ENCODE measurements around the gene PDGFRB. TPM values are rescaled to one million over a fixed set of nuclear protein-coding genes. Genes with fewer than 3 reads are reported as not detected.

The PDGFRB gene
- total and polyA plus RNA-seq, 9 of the 15 experiments (the other 6 are each of a cell fraction or from before 2014, with no cell fraction given) = 0.01 to 1.5 (median 0.09) TPM; not detected in 3

GRCh38 chr5:150118561-150119229, 37.0 kb downstream of the PDGFRB start:
- Histone ChIP-seq H3K9ac (ENCODE audit: insufficient read depth in 1 of 2, low read depth in 2 of 2, low read length in 2 of 2) (no peak overlapping the region), H3K4me2 (ENCODE audit: insufficient read depth, low read length) (no peak overlapping the region), H3K4me3 (no peak overlapping the region), H3K27ac (ENCODE audit: extremely low read depth, low read depth, low read length) (no peak overlapping the region), H3K9me1 (ENCODE audit: control insufficient read depth, insufficient read depth, low read length) (no peaks in the 10 kb centered on the region), H2AFZ (ENCODE audit: low read depth, low read length) (no peak overlapping the region), H3K4me1 (replicated peaks in 1 of 2; ENCODE audit: control insufficient read depth in 2 of 2, insufficient read depth in 2 of 2, low read length in 2 of 2) (peaks cover 26 to 35% of the 10 kb centered on the region in 2 experiments; a peak in 4 of 5 replicates), H3K36me3 (ENCODE audit: control insufficient read depth, insufficient read depth, low read length) (no peaks in the 10 kb centered on the region), H3K27me3 (ENCODE audit: control insufficient read depth in 2 of 2, insufficient read depth in 2 of 2, low read length in 2 of 2) (no peaks in the 10 kb centered on the region), H3K79me2 (ENCODE audit: control insufficient read depth, insufficient read depth, low read length) (no peaks in the 10 kb centered on the region), H3K9me3 (replicated peaks; ENCODE audit: control insufficient read depth, insufficient read depth, low read depth, low read length) (no peaks in the 10 kb centered on the region), H4K20me1 (replicated peaks; ENCODE audit: control insufficient read depth, insufficient read depth, low read length) (no peaks in the 10 kb centered on the region)
- no TSS peak for BruUV-seq (replicated peaks)
- in situ Hi-C loops (cut with MboI) (no loop called here), intact Hi-C loops (cut with micrococcal nuclease) (loop anchor here (10.0 kb wide), 1 partner anchor 94 kb away; no protein-coding TSS in a partner anchor)
- DNase-seq (ENCODE audit: extremely low read depth in 1 of 4, low spot score in 3 of 4) = no peak
- TF ChIP-seq MCM2 (IDR thresholded peaks at IDR 0.05; ENCODE audit: low read depth) (no peak), FUS (optimal IDR thresholded peaks at IDR 0.05; ENCODE audit: low read depth, low read length) (no peak), SREBF2 (CRISPR knock-in tag; IDR thresholded peaks at IDR 0.05) (no peak), NR3C1 (CRISPR knock-in tag; IDR thresholded peaks at IDR 0.05) (no peak), GATAD2B (IDR thresholded peaks at IDR 0.05; ENCODE audit: borderline replicate concordance) (no peak), ZBTB17 (CRISPR knock-in tag; IDR thresholded peaks at IDR 0.05) (no peak)
- TF ChIP-seq, protein P1, sequence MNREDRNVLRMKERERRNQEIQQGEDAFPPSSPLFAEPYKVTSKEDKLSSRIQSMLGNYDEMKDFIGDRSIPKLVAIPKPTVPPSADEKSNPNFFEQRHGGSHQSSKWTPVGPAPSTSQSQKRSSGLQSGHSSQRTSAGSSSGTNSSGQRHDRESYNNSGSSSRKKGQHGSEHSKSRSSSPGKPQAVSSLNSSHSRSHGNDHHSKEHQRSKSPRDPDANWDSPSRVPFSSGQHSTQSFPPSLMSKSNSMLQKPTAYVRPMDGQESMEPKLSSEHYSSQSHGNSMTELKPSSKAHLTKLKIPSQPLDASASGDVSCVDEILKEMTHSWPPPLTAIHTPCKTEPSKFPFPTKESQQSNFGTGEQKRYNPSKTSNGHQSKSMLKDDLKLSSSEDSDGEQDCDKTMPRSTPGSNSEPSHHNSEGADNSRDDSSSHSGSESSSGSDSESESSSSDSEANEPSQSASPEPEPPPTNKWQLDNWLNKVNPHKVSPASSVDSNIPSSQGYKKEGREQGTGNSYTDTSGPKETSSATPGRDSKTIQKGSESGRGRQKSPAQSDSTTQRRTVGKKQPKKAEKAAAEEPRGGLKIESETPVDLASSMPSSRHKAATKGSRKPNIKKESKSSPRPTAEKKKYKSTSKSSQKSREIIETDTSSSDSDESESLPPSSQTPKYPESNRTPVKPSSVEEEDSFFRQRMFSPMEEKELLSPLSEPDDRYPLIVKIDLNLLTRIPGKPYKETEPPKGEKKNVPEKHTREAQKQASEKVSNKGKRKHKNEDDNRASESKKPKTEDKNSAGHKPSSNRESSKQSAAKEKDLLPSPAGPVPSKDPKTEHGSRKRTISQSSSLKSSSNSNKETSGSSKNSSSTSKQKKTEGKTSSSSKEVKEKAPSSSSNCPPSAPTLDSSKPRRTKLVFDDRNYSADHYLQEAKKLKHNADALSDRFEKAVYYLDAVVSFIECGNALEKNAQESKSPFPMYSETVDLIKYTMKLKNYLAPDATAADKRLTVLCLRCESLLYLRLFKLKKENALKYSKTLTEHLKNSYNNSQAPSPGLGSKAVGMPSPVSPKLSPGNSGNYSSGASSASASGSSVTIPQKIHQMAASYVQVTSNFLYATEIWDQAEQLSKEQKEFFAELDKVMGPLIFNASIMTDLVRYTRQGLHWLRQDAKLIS (CRISPR knock-in tag; IDR thresholded peaks at IDR 0.05) = no peak
- TF ChIP-seq, protein P2, sequence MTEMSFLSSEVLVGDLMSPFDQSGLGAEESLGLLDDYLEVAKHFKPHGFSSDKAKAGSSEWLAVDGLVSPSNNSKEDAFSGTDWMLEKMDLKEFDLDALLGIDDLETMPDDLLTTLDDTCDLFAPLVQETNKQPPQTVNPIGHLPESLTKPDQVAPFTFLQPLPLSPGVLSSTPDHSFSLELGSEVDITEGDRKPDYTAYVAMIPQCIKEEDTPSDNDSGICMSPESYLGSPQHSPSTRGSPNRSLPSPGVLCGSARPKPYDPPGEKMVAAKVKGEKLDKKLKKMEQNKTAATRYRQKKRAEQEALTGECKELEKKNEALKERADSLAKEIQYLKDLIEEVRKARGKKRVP (CRISPR knock-in tag; IDR thresholded peaks at IDR 0.05) = no peak
- TF ChIP-seq, protein P3, sequence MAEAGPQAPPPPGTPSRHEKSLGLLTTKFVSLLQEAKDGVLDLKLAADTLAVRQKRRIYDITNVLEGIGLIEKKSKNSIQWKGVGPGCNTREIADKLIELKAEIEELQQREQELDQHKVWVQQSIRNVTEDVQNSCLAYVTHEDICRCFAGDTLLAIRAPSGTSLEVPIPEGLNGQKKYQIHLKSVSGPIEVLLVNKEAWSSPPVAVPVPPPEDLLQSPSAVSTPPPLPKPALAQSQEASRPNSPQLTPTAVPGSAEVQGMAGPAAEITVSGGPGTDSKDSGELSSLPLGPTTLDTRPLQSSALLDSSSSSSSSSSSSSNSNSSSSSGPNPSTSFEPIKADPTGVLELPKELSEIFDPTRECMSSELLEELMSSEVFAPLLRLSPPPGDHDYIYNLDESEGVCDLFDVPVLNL (CRISPR knock-in tag; IDR thresholded peaks at IDR 0.05; ENCODE audit: low read depth) = no peak
- ChIA-PET CTCF (ENCODE audit: low intra/inter-chr PET ratio) (no interaction called here), POLR2A (interaction anchor here (0.7 to 1.2 kb wide), 3 partner anchors 16 to 88 kb away, joined by 3 to 5 read pairs (median 3); no protein-coding TSS in a partner anchor)
- 45% methylated on average over 11 of the region's 11 CpGs for WGBS (ENCODE audit: insufficient coverage, low coverage, missing lambda C conversion rate)
- ATAC-seq = no peak
- FAIRE-seq = no peak
